ENCODE measurements around the gene SIRT5. TPM values are rescaled to one million over a fixed set of nuclear protein-coding genes. Genes with fewer than 3 reads are reported as not detected.

The SIRT5 gene
- total RNA-seq, 1 donor from 2014 or later = 20.4 TPM

- DNase-seq (ENCODE audit: low spot score) = no peak
Observed at GRCh38 chr6:13586603-13587542, 12.5 kb downstream of the SIRT5 start.

DNA sequence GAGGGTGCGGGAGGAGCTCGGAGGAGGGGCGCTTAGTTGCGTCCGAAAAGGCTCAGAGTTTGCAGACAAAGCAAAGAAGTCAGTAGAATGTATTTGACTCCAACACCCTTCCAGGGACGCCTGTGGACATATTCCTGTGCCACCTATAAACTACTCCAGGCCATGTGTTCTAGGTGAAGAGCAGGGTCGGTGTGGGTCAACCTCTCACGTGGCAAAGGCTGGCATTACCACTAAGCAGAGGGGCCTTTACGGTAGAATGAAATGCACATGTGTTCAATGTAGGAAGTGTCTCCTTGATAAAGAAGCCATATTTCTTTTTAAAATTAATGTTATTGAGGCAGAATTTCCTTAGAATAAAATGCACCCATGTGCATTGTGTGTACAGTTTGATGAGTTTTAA is 15.4 kb downstream of the SIRT5 start:
- DNase-seq (ENCODE audit: low spot score) = no peak

- no peak for DNase-seq (ENCODE audit: low spot score)
Observed at GRCh38 chr6:13590574-13591153, 16.3 kb downstream of the SIRT5 start.

GRCh38 chr6:13591205-13591921 is 17.0 kb downstream of the SIRT5 start:
- no peak for DNase-seq (ENCODE audit: low spot score)

DNA sequence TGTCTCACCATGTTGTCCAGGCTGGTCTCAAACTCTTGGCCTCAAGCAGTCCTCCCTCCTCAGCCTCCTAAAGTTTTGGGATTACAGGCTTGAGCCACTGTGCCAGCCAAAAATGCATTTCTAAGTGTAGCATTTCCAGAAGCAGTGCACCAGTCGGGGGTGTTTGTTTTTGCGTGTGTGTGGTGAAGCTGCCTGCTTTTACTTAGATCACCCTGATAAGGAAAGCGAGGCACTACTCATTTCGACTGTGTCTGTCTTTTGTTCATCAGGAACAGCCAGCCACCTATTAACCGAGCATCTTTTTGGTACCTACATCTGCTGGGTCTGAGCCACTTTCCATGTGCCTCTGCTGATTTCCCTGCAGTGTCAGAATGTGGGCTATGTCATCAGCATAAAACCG is 18.7 kb downstream of the SIRT5 start:
- no peak for DNase-seq (ENCODE audit: low spot score)

DNA sequence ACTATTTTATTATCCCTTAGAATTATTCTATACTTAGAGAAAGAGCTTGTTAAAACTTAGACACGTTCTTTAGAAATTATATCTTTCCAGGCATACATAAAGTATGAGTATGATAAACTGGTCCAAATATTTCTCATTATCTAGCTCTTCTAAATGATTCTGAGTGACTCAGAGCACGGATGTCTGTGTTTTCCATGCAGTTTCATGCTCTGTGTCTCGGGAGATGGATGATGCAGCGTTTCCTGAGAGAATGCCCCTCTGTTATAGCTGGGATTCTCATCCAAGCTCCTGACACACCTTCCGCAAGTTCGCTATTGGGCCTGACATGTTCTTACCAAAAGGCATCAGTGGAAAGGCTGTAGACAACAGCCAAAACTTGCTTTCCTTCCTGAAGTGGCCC is 19.3 kb downstream of the SIRT5 start:
- no peak for DNase-seq (ENCODE audit: low spot score)

- no peak for DNase-seq (ENCODE audit: low spot score)
Observed at GRCh38 chr6:13597073-13597472, 22.7 kb downstream of the SIRT5 start.

- no peak for DNase-seq (ENCODE audit: low spot score)
Observed at GRCh38 chr6:13600036-13600435, 25.6 kb downstream of the SIRT5 start.

- DNase-seq (ENCODE audit: low spot score) = no peak
Observed at GRCh38 chr6:13604135-13604534, 29.7 kb downstream of the SIRT5 start.

DNA sequence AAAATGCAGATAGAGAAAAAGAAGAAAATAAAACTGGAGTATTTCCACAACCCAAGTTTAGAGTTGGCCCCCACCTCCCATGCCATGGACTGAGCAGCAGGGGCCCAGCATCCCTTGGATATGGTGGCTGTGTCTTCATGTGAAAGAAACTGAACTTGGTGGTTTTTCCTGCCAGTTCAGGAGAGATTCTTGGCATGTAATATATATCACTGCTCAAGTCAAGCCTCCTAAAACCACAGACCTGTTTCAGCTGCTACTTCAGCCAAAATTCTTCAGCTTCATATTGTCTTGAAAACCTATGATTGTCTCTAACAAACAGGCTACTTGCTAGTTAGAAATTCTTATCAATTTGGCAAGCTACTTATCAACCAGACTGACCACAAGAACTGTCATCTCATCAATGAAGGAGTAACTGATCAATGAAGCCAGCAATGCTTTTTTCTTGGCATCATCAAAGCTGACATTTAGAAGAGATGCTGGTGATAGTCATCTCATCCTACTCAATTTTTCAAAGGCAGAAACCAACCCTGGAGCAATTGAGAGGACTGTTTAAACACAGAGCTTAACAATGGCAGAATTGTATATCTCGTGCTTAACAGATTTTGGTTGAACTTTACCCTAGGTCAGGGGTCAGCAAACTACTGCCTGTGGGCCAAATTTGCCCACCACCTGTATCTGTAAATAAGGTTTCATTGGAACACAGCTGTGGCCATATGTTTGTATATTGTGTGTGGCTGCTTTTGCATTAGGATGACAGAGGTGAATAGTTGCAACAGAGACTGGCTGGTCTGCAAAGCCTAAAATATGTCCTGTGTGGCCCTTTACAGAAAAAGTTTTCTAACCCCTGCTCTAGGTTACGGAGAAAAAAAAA is 30.4 kb downstream of the SIRT5 start:
- DNase-seq (ENCODE audit: low spot score) = no peak

- no peak for DNase-seq (ENCODE audit: low spot score)
Observed at GRCh38 chr6:13605634-13606033, 31.2 kb downstream of the SIRT5 start.

DNA sequence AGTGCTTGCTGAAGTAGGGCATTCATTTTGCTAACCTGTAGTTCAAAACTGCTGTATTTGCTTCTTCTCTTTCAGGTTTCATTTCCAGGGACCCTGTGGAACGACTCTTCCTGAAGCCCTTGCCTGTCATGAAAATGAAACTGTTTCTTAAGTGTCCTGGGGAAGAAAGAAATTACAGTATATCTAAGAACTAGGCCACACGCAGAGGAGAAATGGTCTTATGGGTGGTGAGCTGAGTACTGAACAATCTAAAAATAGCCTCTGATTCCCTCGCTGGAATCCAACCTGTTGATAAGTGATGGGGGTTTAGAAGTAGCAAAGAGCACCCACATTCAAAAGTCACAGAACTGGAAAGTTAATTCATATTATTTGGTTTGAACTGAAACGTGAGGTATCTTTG is 37.3 kb downstream of the SIRT5 start:
- no peak for DNase-seq (ENCODE audit: low spot score)

DNA sequence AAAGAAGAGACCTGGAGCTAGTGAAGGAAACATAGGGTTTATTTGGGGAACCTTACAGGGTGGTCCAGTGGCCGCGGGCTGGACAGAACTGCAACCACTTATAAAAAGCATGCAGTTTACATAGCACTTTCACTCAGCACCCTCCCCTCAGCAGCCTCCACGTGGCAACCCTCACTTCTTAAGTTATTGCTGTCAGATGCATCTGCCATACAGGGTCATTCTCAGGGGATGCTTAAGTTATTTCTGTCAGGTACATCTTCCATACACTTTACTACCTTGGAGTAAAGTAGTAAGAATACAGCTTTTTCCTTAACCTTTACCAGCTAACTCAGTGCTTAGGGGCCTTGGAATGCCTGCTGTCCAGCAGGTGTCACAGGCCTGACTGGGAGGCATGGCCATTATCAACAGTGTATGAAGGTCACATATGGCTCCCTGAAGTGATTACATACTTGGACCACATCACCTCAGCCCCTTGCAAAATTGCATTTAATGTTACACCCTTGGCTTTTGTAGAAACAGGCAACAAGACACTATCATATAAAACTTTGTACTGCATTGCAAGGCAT is 38.7 kb downstream of the SIRT5 start:
- no peak for DNase-seq (ENCODE audit: low spot score)

GRCh38 chr6:13614126-13614925 is 39.9 kb downstream of the SIRT5 start:
- no peak for DNase-seq (ENCODE audit: low spot score)

DNA sequence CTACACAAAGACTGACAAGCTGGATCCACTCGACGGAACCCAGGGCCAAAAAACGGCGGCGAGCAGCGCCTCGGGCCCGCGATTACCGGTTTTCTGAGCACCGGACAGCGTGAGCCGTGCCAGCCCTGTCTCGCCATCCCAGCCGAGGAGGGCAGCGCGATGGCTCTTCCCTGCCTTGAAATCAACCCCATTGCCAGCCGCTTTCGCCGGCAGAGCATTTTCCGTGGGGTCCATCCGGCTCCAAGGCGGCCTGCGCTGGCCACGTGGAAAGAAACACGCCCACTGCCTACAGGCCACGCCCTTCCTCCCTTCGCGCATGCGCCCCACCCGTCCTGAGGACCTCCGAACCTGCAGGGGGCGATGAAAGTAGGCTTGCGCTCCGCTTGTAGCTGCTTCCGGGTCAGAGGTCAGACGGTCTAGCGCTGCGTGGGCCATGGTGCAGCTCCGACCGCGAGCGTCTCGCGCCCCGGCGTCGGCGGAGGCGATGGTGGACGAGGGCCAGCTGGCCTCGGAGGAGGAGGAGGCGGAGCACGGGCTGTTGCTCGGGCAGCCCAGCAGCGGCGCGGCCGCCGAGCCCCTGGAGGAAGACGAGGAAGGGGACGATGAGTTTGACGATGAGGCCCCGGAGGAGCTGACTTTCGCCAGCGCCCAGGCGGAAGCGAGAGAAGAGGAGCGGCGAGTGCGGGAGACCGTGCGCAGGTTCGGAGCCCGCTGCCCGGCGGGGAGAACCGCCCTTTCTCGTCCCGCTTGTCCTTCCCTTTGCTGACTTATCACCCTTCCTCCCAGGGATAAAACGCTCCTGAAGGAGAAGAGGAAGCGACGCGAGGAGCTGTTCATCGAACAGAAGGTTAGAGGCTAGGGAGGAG is 40.8 kb downstream of the SIRT5 start, which contains the start of gene NOL7:
TSS of gene NOL7 (plus strand) at position 410 of the 866 bp plus-strand sequence. CDS start at position 434, 24 bp downstream.
- DNase-seq (ENCODE audit: low spot score) = peak; percentile 99

DNA sequence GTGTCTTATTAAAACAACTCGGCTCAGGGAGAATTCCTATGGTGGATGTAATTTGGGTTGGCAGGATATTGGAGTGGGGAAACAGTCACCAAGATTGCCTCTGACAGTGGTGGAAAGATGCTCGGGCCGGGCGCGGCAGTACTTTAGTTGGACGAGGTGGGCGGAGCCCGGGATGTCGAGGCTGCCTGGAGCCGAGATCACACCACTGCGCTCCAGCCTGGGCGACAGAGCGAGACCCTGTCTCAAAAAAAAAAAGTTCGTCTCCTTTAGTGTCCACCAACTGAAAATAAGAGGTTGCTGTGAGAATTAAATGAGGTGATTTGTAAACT is 41.4 kb downstream of the SIRT5 start:
- DNase-seq (ENCODE audit: low spot score) = peak; percentile 52

- no peak for DNase-seq (ENCODE audit: low spot score)
Observed at GRCh38 chr6:13617066-13617465, 42.7 kb downstream of the SIRT5 start.

DNA sequence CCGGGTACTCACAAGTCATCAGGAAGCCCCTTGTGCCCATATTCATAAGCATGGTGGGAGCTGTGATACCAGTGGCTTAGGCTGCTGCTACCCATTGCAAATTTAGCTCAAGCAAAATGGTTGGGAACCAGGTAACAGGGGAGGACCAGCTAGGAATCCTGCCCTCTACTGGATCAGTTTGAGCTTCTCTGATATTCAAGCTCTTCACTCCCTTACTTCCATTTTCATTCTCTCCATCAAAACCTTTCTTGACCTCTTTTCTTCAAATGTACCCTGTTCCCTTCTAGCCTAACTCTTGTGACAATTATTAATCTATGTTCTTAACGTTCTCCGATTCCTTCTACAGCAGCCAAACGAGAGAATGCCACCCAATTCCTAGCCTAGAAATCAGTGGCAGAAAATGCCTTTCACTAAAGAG is 50.5 kb downstream of the SIRT5 start:
- no peak for DNase-seq (ENCODE audit: low spot score)

DNA sequence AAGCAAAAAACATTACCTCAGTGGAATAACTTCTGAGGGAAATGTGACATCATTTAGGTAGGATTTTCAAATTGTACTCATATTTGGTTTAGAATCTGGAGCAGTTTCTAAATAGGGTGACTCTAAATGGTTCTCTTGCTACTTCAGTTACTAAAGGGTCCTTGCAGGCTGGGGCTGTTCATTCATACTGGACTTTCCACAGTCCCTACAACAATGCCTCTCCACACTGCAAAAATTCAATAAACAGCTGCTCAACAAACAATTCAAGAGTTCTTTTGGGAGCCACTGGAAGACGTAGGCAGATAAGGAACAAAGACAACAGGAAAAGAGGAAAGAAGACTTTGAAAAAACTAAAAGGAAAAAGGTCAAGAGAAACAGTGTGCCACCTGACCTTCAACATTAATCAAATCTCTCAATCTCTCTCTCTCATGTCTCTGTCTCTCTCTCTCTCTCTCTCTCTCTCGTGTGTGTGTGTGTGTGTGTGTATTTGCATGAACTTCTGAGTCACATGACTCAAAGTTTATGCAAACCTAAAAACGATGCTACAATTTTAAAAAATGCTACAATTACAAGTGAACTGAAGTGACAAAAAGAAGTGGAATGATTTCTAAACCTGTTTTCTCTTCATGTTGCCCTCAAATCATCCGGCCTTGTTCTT is 55.2 kb downstream of the SIRT5 start:
- no peak for DNase-seq (ENCODE audit: low spot score)

Measured in ureter (tissue), 1 donor.